ENCODE results near the gene ADAMTS14.

Gene ADAMTS14

DNA sequence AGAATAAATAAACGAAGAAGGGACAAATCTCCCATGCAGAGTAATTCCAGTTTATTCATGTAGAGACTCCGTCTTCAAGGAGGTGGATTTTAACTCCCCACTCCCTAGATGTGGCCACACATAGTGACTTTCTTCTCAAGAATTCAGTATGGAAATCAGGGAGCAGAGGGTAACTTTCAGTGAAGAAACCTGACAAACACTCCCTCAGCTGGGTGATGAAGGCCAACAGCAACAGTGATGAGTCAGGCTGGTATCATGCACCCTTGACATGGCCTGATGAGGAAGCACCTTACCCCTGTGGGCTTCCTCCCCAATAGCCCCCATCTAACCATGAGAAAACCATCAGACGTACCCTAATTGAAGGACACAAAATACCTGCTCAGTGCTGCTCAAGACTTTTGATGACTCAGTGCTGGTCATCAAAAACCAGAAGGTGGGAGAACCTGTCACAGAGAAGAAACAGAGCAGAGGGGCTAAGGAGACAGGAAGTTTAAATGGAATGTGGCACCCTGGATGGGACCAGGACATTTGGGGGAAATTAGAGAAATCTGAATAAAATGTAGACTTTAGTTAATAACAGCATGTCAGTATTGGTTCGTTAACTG, 50.6 kb downstream of the ADAMTS14 start:
- Histone ChIP-seq H3K36me3 (ENCODE audit: control insufficient read depth, low read length) (no peaks in the 10 kb centered on the region), H4K20me1 (ENCODE audit: control insufficient read depth, insufficient read depth, low read depth, low read length) (no peaks in the 10 kb centered on the region), H3K9me2 (replicated peaks; ENCODE audit: control insufficient read depth, low read length) (no peaks in the 10 kb centered on the region), H3K9me3 (ENCODE audit: control insufficient read depth, insufficient read depth, low read length) (no peaks in the 10 kb centered on the region), H3K79me2 (ENCODE audit: control insufficient read depth, low read length) (no peaks in the 10 kb centered on the region), H3K4me2 (ENCODE audit: low read length) (no peak overlapping the region), H3K27me3 (ENCODE audit: control insufficient read depth, low read length) (no peaks in the 10 kb centered on the region), H3K4me3 (ENCODE audit: low read length) (no peak overlapping the region), H3K4me1 (ENCODE audit: control insufficient read depth, low read length) (no peaks in the 10 kb centered on the region), H3K27ac (ENCODE audit: low read depth, low read length) (no peak overlapping the region), H3F3A (ENCODE audit: control insufficient read depth, insufficient read depth) (no peaks in the 10 kb centered on the region)
- no peak for TF ChIP-seq EZH2phosphoT487 (IDR thresholded peaks at IDR 0.05; ENCODE audit: borderline replicate concordance, low read length)
- no peak for TF ChIP-seq CTCF (IDR thresholded peaks at IDR 0.05; ENCODE audit: low read depth, low read length, poor library complexity, severe bottlenecking)

- H3K4me2 ChIP-seq (ENCODE audit: low read length), result no peak overlapping the region
- no peak overlapping the region for H3K4me3 ChIP-seq (ENCODE audit: low read length)
- no peaks in the 10 kb centered on the region for H3F3A ChIP-seq (ENCODE audit: control insufficient read depth, insufficient read depth)
- no peaks in the 10 kb centered on the region for H3K27me3 ChIP-seq (ENCODE audit: control insufficient read depth, low read length)
- H3K36me3 ChIP-seq (ENCODE audit: control insufficient read depth, low read length), result no peaks in the 10 kb centered on the region
- H3K9me3 ChIP-seq (ENCODE audit: control insufficient read depth, insufficient read depth, low read length), result no peaks in the 10 kb centered on the region
- H3K4me1 ChIP-seq (ENCODE audit: control insufficient read depth, low read length), result no peaks in the 10 kb centered on the region
- TF ChIP-seq CTCF (IDR thresholded peaks at IDR 0.05; ENCODE audit: low read depth, low read length, poor library complexity, severe bottlenecking), result no peak
- no peak for TF ChIP-seq EZH2phosphoT487 (IDR thresholded peaks at IDR 0.05; ENCODE audit: borderline replicate concordance, low read length)
- no peaks in the 10 kb centered on the region for H3K9me2 ChIP-seq (replicated peaks; ENCODE audit: control insufficient read depth, low read length)
- no peaks in the 10 kb centered on the region for H3K79me2 ChIP-seq (ENCODE audit: control insufficient read depth, low read length)
- no peaks in the 10 kb centered on the region for H4K20me1 ChIP-seq (ENCODE audit: control insufficient read depth, insufficient read depth, low read depth, low read length)
- H3K27ac ChIP-seq (ENCODE audit: low read depth, low read length), result no peak overlapping the region
Observed at GRCh38 chr10:70723771-70724170, 51.5 kb downstream of the ADAMTS14 start.

DNA sequence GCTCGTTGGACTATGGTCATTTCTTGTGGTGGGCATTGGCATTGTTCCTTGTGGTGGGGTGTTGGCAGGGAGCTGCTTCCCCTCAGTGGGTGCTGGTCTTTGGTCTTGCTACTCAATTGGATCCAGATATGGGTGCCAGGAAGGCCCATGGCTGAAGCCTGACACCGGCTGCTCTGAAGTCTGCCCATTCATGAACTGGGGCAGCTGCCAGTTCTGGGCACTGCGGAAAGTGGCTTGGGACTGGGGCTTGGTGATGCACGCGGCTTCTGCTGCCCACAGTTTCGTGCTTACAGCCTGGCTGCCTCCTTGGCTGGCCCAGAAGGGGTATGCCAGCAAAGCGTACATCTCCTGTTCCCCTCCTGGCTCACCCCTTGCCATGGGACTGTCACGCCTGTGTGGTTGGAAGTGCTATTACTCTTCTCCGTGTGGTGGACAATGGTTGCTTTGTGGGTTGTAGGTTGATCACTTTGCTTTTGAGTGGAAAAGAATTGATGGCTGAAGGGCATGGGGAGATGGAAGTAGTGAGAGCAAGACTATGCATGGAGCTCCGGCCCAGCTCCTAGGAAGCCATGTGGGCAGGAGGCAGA, 54.7 kb downstream of the ADAMTS14 start:
- Histone ChIP-seq H3K9me3 (ENCODE audit: control insufficient read depth, insufficient read depth, low read length) (no peaks in the 10 kb centered on the region), H3K4me3 (ENCODE audit: low read length) (no peak overlapping the region), H3F3A (ENCODE audit: control insufficient read depth, insufficient read depth) (no peaks in the 10 kb centered on the region), H3K36me3 (ENCODE audit: control insufficient read depth, low read length) (no peaks in the 10 kb centered on the region), H3K79me2 (ENCODE audit: control insufficient read depth, low read length) (no peaks in the 10 kb centered on the region), H4K20me1 (ENCODE audit: control insufficient read depth, insufficient read depth, low read depth, low read length) (no peaks in the 10 kb centered on the region), H3K4me1 (ENCODE audit: control insufficient read depth, low read length) (no peaks in the 10 kb centered on the region), H3K4me2 (ENCODE audit: low read length) (no peak overlapping the region), H3K27me3 (ENCODE audit: control insufficient read depth, low read length) (no peaks in the 10 kb centered on the region), H3K9me2 (replicated peaks; ENCODE audit: control insufficient read depth, low read length) (no peaks in the 10 kb centered on the region), H3K27ac (ENCODE audit: low read depth, low read length) (no peak overlapping the region)
- TF ChIP-seq CTCF (IDR thresholded peaks at IDR 0.05; ENCODE audit: low read depth, low read length, poor library complexity, severe bottlenecking) (no peak), EZH2phosphoT487 (IDR thresholded peaks at IDR 0.05; ENCODE audit: borderline replicate concordance, low read length) (no peak)

All from DOHH2 (cell line).